OCI-M1 (cell line): ENCODE measurements around the gene CDH13.

ENCODE experiments used
- DNase-seq: peaks from one replicate; lab custom pipeline; 2025; lab: John Stamatoyannopoulos, UW

The CDH13 gene

DNA sequence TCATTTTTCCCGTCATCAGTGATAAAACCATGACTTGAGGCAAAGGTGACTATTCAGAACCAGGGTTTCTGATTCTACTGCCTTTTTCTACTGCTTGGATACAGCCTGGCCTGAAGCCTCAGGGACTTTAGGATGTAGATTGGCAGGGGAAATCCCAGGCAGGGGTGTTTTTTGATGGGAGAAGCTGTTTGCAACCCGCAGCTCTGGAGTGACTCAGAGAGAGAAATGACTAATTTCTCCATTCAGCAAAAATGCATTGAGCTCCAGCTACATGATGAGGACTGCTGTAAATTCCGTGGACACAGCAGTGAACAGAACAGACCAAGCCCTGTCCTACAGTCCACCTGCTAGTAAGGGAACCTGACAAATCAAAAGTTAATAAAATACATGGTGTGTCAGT is 560.6 kb downstream of the CDH13 start:
- DNase-seq = no peak

DNA sequence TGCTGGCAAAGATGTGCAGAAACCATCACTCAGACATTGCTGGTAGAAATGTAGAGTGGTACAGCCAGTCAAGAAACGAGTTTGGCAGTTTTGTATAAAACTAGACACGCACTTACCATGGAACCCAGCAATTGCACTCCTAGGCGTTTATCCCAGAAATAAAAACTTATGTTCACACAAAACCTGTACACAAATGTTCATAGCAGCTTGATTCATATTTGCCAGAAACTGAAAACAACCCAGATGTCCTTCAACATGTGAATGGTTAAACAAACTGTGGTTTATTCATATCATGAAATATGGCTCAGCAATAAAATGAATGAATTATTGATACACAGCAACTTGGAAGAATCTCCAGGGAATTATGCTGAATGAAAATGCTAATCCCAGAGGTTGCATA is 570.0 kb downstream of the CDH13 start:
- DNase-seq = no peak

DNA sequence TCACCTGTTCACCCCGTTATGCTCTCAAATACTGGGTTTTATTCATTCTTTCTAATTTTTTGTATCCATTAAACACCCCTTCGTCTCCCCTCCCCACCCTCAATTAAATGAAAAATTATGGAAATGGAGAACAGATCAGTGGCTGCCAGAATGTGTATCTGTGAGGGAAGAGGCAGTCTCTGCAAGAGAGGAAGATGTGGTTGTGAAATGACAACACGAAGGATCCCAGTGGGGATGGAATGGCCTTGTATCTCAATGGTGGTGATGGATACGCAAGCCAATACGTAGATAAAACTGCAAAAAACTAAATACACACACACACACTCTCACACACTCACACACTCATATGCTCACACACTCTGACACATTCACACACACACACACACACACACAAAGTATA is 570.7 kb downstream of the CDH13 start:
- no peak for DNase-seq

DNA sequence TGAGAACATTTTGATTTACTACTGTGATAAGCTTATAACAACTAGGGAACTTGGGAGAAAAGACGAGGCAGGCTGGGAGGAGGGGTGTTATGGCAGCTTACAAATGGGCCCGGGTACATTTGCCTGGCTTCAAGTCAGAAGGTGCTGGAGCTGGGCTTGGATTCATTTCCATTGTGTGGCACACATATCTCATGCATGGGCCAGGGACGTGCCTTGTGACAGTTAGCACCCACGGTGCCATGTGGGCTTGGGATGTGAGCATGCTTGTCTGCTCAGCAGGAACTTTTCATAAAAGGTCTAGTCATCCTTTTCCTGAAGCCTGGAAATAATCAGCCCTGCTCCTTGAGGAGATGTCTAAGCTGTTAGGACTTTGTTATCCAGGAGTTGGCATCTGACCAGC is 572.2 kb downstream of the CDH13 start:
- DNase-seq = no peak

DNA sequence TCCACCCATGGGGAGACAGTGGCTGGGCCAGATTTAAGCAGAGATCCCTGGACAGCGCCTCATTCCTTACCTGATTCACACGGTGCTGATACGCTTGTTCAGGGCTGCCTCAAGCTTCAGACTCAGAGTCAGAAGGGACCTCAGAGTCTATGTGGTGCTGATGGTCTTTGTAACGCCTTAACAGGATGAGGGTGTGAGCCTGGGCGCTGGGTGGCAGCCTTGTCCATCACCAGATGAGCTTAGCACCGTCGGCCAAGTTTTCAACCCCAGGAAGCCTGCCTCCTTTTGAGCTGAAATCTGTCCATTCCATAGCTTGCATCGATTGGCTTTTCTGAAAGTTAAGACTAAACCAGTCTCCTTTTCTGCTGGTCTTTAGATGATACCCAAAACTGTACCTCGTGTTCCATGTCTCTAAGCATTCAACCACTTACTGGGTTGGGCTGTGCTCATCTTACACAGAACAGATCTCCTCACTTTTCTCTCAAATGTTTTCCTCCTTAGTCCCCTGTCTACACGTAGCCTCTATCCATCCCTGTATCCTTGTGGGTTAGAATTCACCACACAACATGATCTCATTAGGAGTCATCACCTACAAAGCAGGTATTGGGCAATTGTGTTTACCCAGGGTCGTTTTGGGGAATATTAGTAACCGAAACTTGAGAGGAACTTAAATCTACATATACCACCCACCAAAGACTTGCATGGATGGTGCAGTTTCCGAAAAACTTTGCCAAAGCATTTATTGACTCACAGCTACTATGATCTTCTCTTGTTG is 573.4 kb downstream of the CDH13 start:
- peak; percentile 2 for DNase-seq

DNA sequence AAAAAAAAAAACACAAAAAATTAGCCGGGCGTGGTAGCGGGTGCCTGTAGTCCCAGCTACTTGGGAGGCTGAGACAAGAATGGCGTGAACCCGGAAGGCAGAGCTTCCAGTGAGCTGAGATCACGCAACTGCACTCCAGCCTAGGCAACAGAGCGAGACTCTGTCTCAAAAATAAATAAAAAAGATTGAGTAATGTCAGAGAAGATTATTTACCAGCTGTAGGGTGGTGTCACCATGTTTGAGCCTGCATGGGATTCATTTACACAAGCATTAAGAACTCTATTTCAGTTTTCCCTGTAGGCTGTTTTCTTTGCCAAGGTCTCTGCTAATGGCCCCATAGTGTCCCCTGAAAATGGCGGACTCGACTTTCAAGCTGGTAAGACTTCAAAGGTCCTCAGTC is 575.0 kb downstream of the CDH13 start:
- DNase-seq = no peak

DNA sequence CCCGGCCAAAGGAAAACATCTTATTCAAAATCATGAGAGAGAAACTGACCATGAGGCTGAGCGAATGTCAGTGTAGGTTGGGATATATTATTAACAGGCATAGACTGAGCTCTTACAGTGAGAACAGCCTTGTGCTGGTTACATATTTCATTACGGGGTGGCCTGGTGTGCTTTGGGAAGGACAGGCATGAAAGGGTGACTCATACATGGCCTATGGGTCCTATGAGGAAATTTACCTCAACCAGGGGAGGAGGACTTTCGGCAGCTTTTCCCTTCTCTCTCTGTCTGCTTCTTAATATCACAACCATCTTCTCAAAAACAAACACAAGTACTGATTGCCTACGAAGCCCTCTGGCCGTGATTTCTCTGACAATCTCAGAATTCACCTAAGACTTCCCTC is 579.1 kb downstream of the CDH13 start:
- no peak for DNase-seq

DNA sequence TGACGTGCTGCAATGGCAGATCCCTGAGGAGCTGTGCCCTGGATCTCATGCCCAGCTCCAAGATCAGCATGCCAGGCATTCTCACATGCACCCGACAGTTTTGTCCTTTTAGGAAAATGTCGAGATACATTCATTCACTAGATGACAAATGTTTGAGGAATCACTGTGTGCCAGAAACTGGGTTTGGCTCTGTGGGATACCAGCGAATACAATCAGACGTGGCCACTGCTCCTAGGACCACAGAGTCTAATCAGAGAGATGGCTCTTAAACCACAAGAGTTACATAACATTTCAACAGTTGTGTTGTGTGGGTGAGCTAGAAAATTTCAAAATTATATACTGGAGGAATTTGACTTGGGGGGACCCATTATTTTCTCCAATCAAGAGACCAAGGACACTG is 579.7 kb downstream of the CDH13 start:
- peak; percentile 37 for DNase-seq

DNA sequence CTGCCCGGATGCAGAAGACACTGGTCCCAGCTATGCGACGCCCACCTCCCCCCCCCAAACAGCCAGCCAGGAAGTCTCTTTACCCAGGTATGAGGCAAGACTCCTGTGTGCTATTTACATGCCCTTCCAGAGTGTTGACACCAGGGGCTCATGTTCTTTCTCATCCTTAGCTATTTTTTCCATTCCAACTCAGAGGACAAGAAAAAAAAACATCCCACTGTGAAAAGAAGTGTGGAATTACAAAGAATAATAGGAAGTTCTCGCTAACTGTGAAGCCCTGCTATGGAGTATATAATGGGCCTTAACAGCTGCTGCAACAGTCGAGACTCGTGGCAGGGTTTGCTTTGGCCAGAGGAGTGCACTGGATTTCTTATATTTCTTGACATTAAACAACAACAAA is 584.9 kb downstream of the CDH13 start:
- no peak for DNase-seq

DNA sequence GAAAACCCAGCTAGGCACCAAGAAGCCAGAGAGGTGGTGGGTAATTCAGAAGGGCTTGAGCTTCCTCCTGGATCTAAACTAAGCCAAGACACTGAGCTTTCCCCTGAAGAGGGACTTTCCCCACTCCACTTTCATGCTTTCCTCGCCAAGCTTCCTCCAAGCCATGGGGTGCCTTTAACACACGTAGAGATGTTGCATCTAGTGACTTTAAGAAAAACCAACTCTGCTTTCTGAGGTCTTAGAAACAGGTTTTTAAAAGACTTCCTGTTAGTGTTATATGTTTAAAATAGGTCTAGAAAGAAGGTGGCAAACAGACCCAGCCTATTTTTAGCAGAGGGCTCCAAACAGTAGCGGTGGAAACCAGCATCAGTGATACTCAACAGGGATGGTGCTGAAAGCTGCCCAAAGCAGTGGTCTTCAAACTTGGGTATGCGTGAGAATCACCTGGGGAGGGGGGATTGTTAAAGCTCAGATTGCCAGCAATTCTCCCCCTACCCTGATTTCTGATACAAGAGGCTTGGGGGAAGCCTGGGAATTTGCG is 585.6 kb downstream of the CDH13 start:
- DNase-seq = no peak

DNA sequence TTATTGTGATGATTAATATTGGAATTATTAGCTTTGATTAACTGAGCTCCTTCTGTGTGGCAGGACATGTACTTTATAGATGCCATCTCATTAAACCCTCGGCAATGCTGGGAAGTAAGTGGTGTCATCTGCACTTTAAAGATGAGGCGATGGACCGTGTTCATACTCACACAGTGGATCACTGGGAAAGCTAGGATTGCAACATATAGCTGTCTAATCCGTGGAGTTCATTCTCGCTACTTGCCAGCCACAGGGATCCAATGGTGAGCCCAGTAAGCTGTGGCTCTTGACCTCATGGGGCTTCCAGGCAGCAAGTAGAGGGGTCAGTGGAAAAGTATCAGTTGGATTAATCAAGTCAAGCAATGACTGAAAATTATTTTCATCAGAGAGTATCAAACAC is 587.9 kb downstream of the CDH13 start:
- no peak for DNase-seq

DNA sequence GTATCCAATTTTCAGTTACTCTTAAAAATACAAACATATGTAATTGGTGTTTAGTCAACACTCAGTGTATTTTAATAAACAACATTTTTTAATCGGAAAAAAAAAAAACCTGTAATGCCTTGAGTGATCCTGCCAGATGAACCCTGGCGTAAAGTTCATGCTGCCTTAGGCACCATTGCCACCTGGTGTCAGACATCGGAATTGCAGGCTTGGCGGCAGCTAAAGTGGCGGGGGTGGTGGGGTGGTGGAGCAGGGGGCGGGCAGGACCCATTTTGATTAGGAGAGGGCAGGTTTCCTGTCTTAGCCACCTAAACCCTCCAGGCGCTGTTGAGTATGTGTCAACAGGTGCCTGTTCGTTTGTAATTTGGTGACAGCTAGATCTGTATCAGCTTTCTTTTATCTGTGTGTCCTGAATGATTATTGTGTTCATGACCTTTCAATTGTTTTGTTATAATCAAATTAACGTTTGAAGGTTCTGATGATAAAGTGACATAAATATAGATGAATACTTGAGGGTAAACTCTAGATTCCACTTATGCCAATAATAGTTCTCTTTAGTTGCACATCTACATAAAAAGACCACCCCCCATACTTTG is 588.7 kb downstream of the CDH13 start:
- DNase-seq = peak; percentile 70

DNA sequence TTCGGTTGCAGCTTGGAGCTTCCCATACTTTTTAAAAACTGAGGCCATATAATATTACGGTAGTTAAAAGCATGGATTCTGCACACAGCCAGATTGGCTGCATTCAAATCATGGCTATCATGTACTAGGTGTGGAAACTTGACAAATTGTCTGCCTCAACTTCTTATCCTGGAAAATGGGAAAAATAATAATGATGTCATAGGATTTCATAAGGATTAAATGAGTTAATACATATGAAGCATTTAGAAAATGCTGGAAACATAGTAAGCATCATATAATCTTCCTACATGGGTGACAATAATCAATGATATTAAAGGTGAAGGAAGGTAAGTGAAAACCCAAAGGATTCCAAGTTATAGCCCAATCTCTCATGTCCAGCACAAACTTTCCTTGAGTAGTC is 592.5 kb downstream of the CDH13 start:
- DNase-seq = no peak

DNA sequence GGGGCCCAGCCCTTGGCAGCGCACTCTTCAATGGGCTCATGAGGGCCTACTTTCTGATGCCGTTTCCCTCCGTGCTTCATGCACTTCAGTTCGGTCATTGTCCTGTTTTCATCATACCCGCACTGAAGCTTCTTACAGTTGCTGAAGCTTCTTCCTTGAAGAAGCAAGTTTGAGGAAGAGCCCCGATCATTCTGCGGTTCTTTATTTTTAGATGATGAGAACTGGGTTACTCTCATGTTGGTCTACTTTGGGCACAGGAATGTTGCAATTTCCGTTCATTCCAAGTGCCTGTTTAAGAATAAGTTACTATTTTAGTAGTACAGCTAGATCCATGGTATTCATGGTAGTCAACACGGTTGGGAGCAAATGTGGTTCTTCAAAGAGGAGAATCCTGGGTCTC is 593.3 kb downstream of the CDH13 start:
- no peak for DNase-seq

DNA sequence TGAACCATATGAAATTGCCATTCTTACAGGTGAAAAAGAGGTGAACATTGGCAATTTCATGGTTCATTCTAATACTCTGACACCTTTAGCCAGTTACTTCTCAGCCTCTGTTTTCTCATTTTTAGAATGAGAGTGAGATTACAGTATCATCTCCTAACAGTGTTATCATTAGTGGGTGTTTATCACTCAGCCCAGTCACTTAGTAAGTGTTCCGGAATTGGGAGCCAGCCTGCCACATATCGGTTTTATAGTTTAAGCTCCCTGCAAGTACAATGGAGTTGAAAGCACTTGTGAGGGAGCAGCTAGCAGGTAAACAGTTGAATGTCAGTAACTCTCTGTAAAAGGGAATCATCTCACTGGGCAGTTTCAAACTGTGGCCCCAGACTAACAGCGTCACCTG is 597.9 kb downstream of the CDH13 start:
- DNase-seq = no peak

DNA sequence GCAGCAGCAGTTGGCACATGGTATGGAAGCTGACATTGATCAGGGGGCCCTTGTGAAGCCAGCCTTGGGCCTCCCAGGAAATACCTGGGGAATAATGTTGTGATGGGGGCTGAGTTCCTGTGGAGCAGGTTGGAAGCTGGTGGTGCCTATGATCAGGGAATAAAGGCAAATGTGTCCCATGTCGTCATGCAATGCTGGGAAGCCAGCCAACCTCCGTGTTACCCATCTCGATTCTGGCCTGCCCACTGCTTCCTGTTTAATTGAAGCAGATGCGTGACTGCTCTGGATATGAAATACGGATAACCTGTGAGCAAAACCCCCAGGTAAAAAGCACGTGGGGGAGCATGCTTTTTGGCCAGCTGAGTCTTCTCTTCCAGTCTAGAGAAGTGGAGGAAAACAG is 600.6 kb downstream of the CDH13 start:
- DNase-seq = no peak

DNA sequence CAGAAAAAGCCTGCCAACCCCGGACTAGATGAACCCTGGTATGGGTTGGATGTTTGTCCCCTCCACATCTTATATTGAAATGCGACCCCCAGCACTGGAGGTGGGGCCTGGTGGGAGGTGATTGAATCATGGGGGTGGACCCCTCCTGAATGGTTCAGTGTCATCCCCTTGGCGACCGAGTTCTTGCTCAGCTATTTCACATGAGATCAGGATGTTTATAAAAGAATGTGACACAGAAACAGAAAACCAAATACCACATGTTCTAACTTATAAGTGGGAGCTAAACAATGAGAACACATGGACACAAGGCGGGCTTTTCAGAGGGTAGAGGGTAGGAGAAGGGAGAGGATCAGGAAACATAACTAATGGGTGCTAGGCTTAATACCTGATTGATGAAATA is 605.0 kb downstream of the CDH13 start:
- no peak for DNase-seq

DNA sequence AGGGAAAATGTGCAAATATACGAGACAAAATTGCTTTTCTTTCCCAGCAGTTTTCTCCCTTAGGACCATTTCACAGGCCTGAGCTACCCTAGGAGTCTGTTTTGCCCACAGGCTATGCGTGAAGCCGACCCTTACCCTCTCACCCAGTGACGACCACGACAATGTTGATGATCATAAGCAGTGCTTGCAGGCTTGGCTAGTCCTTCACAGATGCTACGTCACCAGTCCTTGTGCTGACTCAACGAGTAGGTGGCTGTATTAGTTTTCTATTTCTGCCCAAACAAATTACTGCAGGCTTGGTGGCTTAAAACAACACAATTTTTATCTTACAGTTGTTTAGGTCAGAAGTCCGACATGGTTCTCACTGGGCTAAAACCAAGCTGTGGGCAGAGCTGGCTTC is 606.4 kb downstream of the CDH13 start:
- no peak for DNase-seq

DNA sequence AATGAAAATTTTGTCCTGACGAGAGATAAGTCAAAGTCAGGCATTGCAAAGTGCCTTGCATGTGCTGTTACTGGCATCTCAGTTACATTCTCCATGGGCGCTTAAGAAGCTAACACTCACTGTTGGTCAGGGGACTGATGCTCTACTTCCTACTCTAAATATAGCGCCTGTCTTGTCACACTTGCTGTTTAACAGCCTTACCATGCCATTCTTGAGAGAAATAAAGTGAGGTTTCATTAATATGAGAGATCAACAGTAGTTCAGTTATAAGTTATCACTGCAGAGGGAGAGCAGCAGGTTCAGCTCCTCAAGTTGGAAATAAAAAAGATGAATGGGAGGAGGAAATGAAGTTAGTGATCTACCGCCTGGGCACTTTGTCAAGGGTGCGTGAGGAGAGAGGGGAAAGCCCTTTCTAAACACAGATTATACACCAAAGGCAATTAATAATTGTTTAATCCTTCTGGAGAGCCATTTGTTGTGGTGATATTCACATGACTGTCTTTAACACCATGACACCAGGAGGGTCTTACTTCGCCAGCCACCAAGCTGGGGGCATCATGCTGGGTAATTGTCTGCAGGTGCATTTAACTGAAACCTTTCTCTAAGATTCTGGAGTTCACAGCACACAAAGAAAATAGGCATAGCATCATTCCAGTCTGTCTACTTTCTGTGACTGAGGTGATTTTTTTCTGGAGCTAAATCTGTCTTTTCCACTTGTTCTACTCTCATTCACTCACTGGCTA is 612.4 kb downstream of the CDH13 start:
- no peak for DNase-seq

DNA sequence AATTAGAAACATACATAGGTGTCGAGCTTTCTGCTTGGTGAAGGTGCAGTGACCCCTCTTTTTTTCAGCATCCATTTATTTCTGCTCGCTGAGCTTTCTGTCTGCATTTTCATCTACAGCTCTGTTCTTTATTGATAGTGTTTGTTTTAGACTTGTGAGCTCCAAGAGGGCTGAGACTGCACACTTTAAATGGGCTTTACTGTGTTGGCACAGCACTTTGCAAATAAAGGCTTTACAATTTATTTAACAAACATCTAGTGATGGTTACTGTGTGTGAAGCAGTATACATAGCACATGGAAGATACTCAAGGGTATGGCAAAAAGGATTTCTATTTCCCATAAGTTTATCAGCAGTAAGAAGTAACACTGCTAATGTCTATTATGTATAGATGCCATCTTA is 617.3 kb downstream of the CDH13 start:
- DNase-seq = no peak

DNA sequence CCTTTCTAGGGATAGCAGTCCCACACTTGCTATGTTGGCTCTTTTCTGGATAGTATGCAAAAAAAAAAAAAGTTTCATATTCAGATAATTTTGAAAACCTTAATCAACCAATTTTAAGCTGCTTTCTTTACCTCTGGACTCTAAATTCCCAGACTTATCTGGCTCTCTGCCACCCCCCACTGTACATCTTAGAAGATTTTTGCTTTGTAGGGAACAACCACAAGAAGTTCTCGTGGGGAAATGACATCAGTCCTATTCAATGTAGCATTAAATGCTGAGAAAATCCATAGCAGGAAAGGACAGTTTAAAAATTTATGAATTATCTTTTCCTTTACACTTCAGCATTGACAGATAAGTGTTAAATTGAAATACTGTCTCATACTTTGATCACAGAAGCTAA is 618.3 kb downstream of the CDH13 start:
- DNase-seq = no peak

DNA sequence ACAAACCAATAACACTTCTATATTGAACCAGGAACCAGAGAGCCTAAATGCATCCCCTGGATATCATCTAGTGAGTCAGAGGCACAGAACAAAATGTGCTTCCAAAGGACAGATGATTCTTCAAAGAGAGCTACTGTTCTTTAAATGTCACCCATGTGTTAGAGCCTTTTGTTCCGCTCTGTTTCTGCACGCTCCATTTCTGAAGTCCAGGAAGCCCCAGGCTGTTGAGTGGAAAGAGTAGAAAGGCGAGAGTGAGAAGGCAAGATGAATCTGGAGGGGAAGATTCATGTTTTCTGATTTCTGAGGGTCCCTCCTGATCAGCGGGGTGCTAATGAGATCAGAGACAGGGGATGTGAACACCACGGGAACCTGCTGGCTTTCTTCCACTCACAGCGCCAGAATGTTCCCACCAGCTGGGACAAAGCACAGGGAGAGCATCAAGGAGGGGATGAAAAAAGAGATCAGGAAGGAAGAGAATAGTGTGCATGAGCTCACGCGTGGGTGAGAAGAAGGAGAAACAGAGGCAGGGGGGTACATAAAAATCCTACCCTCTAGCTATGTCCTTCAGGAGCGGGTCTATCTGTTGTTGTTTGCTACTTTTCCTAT is 621.1 kb downstream of the CDH13 start:
- no peak for DNase-seq
